ENCODE measurements around the gene FANCF.
A peak's percentile ranks its signal among the peaks of the same experiment; 100 is the strongest.

FANCF gene

DNA sequence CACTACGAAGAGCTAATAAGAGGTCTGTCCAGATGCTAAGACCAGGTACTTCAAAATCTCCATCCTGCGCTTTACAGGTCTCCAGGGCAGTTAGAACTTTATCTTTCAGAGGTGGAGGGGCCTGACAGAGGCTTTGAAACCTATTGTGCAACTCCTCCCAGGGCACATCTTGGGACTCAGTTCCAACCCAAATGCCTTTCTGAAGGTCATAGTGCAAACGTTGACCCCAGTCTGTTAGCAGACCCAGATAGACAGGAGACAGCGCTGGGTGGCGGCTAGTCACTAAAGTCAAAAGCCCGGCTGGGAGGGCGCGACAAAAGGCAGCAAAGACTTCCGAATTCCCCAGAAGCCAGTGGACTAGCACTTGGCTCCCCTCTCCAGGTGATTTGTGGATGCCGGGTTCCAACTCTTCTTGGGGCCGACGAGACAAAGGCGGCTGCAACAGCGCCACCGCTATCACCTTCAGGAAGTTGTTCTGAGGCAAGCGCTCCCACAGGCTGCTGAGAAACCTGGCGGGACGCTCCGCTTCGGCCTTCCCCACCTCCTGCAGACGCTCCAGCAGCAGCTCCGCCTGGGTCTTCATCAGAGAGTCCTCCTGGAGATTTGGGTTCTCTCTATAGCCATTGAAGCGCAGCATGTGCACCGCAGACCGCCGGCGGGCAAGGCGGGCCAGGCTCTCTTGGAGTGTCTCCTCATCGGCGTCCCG is 728 bp downstream of the FANCF start:
- DNase-seq, result peak; percentile 44

DNA sequence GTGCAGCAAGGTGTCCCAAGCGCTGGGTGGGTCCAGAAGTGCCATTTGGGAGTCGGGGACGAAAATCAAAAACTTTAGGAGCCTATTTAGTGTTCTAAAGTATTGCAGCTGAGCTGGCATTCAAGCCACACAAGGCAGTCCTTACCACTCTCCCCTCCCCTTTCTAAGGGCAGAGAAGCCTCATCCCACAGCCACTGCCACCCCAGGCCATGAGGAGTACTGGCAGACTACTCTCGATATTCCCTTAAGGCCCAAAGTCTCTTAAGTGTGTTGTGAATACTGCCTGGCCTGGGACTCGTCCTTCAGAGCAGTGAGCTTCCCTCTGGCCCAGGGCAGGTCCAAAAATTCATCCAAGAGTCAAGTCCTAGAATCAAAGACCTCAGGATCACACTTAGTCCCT is 7.8 kb downstream of the FANCF start:
- no peak for DNase-seq

DNA sequence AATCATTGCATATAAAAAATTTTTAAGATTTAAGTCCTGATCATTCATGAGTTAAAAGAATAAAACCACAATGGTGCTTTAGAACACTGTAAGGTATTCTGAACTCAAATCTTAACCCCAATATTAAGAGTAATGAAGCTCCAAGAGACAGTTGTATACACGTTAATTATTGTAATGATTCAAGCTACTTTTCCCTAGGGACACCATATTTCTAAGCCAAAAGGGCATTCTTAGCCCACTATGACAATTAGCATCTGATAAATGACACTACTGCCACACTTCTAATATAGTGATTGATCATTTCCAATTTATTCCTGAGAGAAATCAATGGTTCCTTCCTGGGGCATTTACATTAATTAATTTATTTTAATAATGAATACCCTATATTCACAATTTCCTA is 21.7 kb downstream of the FANCF start:
- DNase-seq, result no peak

DNA sequence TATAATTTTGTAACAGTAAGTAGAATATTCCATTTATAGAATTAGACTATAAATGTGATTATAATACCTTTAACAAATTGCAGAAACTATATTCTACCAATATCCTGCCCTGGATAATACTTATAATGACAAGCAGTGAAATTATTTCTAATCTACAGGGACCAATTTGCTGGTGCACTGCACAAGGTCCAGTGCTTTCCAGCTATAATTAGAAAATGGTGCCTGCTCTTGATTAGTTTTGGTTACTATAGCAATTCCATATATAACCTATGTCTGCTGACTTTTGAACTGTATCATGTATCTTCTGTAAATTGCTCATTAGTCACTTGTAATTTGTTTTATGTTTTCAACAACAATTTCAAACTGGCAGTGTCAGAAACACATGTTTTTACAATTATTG is 23.1 kb downstream of the FANCF start:
- DNase-seq, result no peak

DNA sequence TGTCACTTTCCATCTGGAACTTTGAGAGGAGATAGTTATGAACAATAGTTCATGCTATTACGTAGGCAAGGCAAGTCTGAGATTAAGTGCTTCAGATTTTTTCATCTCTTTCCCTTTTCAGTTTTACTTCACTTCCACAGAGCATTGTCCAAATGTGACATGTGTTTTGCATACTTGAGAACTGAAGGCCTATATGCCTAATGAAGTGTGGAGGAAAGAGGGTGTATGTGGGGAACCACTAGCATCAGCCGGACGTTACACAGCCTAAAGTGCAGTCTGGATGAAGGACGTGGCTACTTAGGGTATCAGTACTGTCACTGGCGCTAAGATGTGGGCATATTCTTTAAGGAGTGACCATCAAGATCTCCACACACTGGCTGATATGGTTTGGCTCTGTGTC is 26.2 kb downstream of the FANCF start:
- DNase-seq, result no peak

DNA sequence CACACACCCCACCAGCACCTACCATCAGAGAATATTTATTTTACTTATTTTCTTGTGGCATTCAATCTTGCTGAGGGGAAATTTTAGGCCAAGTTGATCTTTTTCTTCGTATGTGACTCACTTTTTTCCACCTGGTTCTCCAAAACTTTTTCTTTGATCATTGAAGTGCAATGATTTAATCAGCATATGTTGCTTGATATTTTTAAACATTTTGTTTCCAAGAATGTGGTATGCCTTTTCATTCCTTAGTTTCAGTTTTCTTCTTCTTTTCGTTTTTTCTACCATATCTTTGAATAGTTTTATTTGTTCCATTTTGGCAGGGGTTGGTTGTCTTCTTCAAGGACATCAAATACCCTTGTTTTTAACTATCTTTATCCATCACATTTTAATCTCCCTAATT is 28.6 kb downstream of the FANCF start:
- no peak for DNase-seq

DNA sequence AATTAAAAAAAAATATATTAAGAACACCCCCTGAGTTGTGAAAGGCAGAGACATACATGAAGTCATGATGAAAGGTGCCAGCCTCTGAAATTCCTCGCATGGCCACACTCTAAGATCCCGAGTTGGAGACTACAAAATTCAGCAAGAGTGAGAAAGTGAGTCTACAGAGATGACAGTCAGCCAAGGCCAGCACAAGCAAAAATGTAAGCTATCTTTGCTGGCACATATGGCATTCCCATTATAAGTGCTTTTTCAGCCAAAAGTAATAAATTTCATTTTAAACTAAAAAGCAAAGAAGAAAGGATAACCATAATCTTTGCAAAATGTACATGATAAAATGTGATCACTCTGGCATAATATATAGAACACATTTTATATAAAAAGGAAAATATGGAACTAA is 40.6 kb downstream of the FANCF start:
- no peak for DNase-seq

DNA sequence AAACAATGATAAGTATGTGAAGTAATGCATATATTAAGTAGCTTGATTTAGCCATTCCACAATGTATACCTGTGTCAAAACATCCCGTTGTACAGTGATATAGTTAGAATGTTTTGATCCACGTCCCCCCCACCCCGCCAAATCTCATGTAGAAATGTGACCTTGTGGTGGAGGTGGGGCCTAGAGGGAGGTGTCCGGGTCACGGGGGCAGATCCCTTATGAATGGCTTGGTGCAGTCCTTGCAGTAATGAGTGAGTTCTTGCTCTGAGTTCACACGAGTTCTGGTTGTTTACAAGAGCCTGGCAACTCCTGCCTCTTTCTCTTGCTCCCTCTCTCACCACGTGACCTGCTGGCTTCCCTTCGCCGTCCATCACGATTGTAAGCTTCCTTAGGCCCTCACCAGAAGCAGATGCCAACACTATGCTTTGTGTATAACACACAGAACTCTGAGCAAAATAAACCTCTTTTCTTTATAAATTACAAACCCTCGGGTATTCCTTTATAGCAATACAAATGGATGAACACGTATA is 41.6 kb downstream of the FANCF start:
- no peak for DNase-seq

DNA sequence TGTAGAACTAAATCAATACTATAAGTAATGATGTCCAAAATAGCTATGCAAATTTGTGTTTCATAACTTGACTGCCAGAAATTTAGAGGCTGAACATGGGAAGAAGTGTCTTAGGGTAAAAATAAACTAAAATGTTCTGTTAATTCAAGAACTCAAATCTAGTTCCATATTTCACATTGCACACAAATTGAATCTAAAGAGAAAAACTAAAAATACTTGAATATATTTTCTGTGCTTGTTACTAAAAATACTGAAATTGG is 43.5 kb downstream of the FANCF start:
- DNase-seq, result no peak

DNA sequence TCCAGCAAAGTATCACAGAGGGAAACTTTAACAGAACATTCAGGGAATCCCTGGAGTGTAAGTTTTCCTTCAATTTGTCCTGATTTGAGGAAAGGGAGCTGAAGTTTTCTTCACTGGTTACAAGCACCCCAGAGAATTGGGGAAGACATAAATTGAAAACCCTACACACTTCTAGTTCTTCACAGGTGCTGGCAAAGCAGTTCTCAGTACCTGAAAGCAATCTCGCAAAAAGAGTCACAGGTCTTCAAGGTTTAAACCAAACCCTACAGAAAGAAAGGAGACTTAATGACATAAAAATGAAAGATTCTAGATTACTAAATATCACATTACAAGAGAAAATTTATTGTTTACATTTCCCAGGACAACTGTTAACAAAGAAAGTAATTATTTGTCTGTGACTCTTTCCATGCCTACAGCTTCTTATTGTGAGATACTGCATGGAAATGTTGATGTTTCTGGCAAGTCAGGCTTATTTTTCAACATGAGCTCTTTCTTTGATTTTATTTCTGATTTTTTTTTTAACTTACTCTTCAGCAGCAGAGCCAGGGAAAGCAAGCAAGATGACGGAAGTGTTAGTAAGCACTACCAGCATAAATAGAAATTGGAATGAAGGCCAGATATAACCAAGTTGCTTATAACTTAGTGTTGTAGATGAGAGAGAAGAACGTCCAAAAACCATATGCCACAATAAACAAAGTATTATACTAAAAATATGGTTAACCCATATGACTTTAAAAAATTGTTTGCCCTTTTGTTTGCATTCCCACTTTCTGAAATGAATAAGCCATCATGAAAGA is 44.1 kb downstream of the FANCF start:
- DNase-seq, result no peak

DNA sequence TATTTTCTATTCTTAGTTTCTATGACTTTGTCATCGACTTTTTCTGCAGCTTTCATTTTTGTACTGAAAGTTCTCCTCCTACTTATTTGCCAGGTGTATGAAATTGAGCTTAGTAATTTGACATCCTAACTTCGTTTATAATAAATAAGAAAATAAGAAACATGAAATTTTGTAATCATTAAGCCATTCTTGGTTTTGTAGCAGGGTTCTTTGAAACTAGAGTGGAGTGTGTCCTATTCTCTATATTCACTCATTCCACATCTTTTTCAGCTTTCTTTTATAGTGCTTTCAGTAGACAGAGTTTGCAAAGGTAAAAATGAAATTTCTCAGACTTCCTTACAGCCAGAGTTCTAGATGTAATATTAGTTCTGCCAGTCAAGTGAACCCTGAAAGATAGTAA is 47.8 kb downstream of the FANCF start:
- no peak for DNase-seq
